Cardiac fibroblast (primary cell): ENCODE data around the gene SEMA4B.

Source experiments
- DNase-seq, 2 donors: peaks; one replicate each; pipeline versions ENCODE4 v3.0.0 to v3.0.0-alpha.2; 2010; ENCODE audit warnings: low read depth in 2 of 2
- H3K4me3 ChIP-seq, 2 donors: replicated peaks in 1 of 2; 1 replicate in 1 of 2; 2 replicates in 1 of 2; pipeline ENCODE4 v1.5.1; 2011; ENCODE audit warnings: low read depth in 2 of 2, low read length in 2 of 2, mild to moderate bottlenecking in 2 of 2, moderate library complexity in 1 of 2
- CTCF ChIP-seq: IDR thresholded peaks from one replicate; pipeline ENCODE4 v1.5.1; 2011; ENCODE audit warnings: low read depth, mild to moderate bottlenecking, low read length, inconsistent platforms

Gene SEMA4B

DNA sequence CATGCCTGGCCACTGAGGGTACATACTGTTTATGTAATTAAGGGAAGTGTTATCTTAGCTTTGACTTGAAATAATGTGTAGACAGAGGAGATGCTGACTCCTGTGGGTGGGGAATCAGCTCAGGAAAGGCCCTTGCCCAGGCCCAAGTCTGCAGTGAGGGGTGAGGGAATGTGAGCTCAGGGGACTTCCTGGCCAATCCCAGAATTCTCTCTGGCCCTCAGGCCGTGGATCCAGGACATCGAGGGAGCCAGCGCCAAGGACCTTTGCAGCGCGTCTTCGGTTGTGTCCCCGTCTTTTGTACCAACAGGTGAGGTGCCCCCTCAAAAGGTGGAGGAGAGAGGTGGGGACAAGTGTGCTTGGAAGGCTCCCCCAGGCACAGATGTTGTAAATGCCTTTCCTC lies 26.2 kb downstream of the SEMA4B start:
- no peak for TF ChIP-seq CTCF
- H3K4me3 ChIP-seq = no peak overlapping the region
- DNase-seq = no peak

DNA sequence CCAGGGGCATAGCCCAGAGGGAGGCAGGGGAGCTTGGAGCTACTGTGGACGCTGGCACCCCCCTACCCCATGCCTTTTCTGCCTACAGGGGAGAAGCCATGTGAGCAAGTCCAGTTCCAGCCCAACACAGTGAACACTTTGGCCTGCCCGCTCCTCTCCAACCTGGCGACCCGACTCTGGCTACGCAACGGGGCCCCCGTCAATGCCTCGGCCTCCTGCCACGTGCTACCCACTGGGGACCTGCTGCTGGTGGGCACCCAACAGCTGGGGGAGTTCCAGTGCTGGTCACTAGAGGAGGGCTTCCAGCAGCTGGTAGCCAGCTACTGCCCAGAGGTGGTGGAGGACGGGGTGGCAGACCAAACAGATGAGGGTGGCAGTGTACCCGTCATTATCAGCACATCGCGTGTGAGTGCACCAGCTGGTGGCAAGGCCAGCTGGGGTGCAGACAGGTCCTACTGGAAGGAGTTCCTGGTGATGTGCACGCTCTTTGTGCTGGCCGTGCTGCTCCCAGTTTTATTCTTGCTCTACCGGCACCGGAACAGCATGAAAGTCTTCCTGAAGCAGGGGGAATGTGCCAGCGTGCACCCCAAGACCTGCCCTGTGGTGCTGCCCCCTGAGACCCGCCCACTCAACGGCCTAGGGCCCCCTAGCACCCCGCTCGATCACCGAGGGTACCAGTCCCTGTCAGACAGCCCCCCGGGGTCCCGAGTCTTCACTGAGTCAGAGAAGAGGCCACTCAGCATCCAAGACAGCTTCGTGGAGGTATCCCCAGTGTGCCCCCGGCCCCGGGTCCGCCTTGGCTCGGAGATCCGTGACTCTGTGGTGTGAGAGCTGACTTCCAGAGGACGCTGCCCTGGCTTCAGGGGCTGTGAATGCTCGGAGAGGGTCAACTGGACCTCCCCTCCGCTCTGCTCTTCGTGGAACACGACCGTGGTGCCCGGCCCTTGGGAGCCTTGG lies 27.0 kb downstream of the SEMA4B start:
- DNase-seq = no peak
- no peak for TF ChIP-seq CTCF
- H3K4me3 ChIP-seq = no peak overlapping the region

- TF ChIP-seq CTCF = no peak
- DNase-seq = no peak
- H3K4me3 ChIP-seq = no peak overlapping the region
Measured at GRCh38 chr15:90228960-90229359, 27.8 kb downstream of the SEMA4B start.

- H3K4me3 ChIP-seq = no peak overlapping the region
- no peak for DNase-seq
- TF ChIP-seq CTCF = no peak
Measured at GRCh38 chr15:90230071-90230494, 29.0 kb downstream of the SEMA4B start.

DNA sequence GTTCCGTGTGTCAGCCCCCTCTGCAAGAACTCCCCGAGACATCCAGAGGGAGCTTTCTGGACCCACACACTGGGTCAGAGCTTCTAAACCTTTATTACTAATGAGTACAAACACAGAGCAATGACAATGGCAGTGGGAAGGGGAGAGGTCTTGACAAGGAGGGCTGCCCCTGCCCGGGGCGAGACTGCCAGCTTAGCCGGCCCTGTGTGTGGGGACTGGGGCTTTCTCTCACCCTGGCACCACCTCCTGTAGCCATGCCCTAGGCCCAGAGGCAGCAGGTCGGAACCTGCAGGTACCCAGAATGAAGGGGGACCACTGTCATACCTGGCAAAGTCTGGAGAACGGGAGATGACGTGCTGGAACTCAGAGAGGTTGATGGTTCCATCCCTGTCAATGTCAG lies 29.5 kb downstream of the SEMA4B start:
- no peak for TF ChIP-seq CTCF
- H3K4me3 ChIP-seq = no peak overlapping the region
- no peak for DNase-seq

- DNase-seq = no peak
- TF ChIP-seq CTCF = no peak
- H3K4me3 ChIP-seq = no peak overlapping the region
Measured at GRCh38 chr15:90231028-90232017, 30.2 kb downstream of the SEMA4B start.
